Cardiac fibroblast (primary cell): ENCODE data around the gene AMHR2.

Experiments
- DNase-seq, 2 donors: peaks; one replicate each; pipeline versions ENCODE4 v3.0.0 to v3.0.0-alpha.2; 2010; ENCODE audit warnings: low read depth in 2 of 2
- H3K4me3 ChIP-seq, 2 donors: replicated peaks in 1 of 2; 1 replicate in 1 of 2; 2 replicates in 1 of 2; pipeline ENCODE4 v1.5.1; 2011; ENCODE audit warnings: low read depth in 2 of 2, low read length in 2 of 2, mild to moderate bottlenecking in 2 of 2, moderate library complexity in 1 of 2
- CTCF ChIP-seq: IDR thresholded peaks from one replicate; pipeline ENCODE4 v1.5.1; 2011; ENCODE audit warnings: low read depth, mild to moderate bottlenecking, low read length, inconsistent platforms

AMHR2 gene

GRCh38 chr12:53451661-53452158 lies 28.1 kb downstream of the AMHR2 start, which contains the start of gene PCBP2:
TSS of gene PCBP2 (plus strand) at chr12:53452102. CDS start at chr12:53454801, 2,699 bp downstream.
- peak; percentile 88 for TF ChIP-seq CTCF
- peak within 1 kb of the TSS; percentile 84 to 87 for H3K4me3 ChIP-seq

GRCh38 chr12:53452159-53453077 lies 28.8 kb downstream of the AMHR2 start:
- peak; percentile 85 to 93 for DNase-seq
- peak overlapping the region; percentile 84 to 87 for H3K4me3 ChIP-seq
- TF ChIP-seq CTCF, result no peak

More at GRCh38 chr12:53451661-53452158, 28.1 kb downstream of the AMHR2 start, which contains the start of gene PCBP2:
- DNase-seq, result peak; percentile 100

GRCh38 chr12:53453953-53454640 lies 30.4 kb downstream of the AMHR2 start:
- no peak for TF ChIP-seq CTCF
- no peak for DNase-seq
- H3K4me3 ChIP-seq, result peak overlapping the region; percentile 4 to 84

GRCh38 chr12:53454707-53455106 lies 31.1 kb downstream of the AMHR2 start:
- TF ChIP-seq CTCF, result no peak
- H3K4me3 ChIP-seq, result no peak overlapping the region

GRCh38 chr12:53456654-53457366 lies 33.2 kb downstream of the AMHR2 start:
- no peak for DNase-seq
- no peak overlapping the region for H3K4me3 ChIP-seq
- no peak for TF ChIP-seq CTCF

More at GRCh38 chr12:53454707-53455106, 31.1 kb downstream of the AMHR2 start:
- DNase-seq, result no peak

- no peak for TF ChIP-seq CTCF
- no peak overlapping the region for H3K4me3 ChIP-seq
- no peak for DNase-seq
Observed at GRCh38 chr12:53459097-53459496, 35.4 kb downstream of the AMHR2 start.
